WTC11 (cell line): ENCODE measurements around the gene VPS25. TPM values are rescaled to one million over a fixed set of nuclear protein-coding genes. Genes with fewer than 3 reads are reported as not detected.

Experiments
- ATAC-seq: fragments of 200-7000 bp; cut with Tn5 transposase; 2 replicates; pipeline ENCODE4 v1.10.0; 2021; ENCODE audit warnings: mild to moderate bottlenecking, moderate library complexity
- CTCF ChIA-PET: fragments of 300-600 bp; sonication (Branson Sonifier 250); formaldehyde crosslinking; loops from one replicate; lab custom pipeline; 2021; ENCODE audit warnings: antibody characterized with exemption; lab: Charles Lee
- POLR2A ChIA-PET: fragments of 350-600 bp; sonication (Branson Sonifier 250); formaldehyde crosslinking; loops from one replicate; lab custom pipeline; 2021; ENCODE audit warnings: antibody characterized with exemption; lab: Charles Lee
- DNase-seq: peaks from one replicate; pipeline ENCODE4 v3.0.0; 2021; ENCODE audit warnings: low spot score
- H3K27ac Mint-ChIP-seq: 2 replicates; pipeline ENCODE4 v1.8.0; 2021; ENCODE audit warnings: mixed read lengths
- H3K27me3 Mint-ChIP-seq: 2 replicates; pipeline ENCODE4 v1.8.0; 2021; ENCODE audit warnings: low read depth, mild to moderate bottlenecking, moderate library complexity, mixed read lengths
- H3K36me3 Mint-ChIP-seq: 2 replicates; pipeline ENCODE4 v1.8.0; 2021; ENCODE audit warnings: mixed read lengths
- H3K4me1 Mint-ChIP-seq: 2 replicates; pipeline ENCODE4 v1.8.0; 2022; ENCODE audit warnings: mixed read lengths
- H3K4me3 Mint-ChIP-seq: 2 replicates; pipeline ENCODE4 v1.8.0; 2021; ENCODE audit warnings: mild to moderate bottlenecking, moderate library complexity, mixed read lengths
- H3K9me3 Mint-ChIP-seq: 2 replicates; pipeline ENCODE4 v1.8.0; 2021; ENCODE audit warnings: mixed read lengths
- AFF4 ChIP-seq: sonication (generic); formaldehyde crosslinking; IDR thresholded peaks from 2 replicates; pipeline ENCODE4 v1.8.1; 2023; ENCODE audit warnings: mild to moderate bottlenecking, missing genetic modification reagents, borderline replicate concordance
- AR ChIP-seq: fragments of 250-450 bp; sonication (Bioruptor Pico); IDR thresholded peaks from 2 replicates; pipeline ENCODE4 v1.9.0; 2021; ENCODE audit warnings: mild to moderate bottlenecking
- ARID4B ChIP-seq: sonication (generic); formaldehyde crosslinking; IDR thresholded peaks from 2 replicates; pipeline ENCODE4 v1.8.0; 2023; ENCODE audit warnings: missing genetic modification reagents, mild to moderate bottlenecking, borderline replicate concordance
- CREB1 ChIP-seq: sonication (generic); formaldehyde crosslinking; IDR thresholded peaks from 2 replicates; pipeline ENCODE4 v1.8.0; 2023; ENCODE audit warnings: mild to moderate bottlenecking, missing genetic modification reagents
- CREM ChIP-seq: sonication (generic); formaldehyde crosslinking; IDR thresholded peaks from 2 replicates; pipeline ENCODE4 v1.8.1; 2022; ENCODE audit warnings: mild to moderate bottlenecking, missing genetic modification reagents, moderate library complexity
- FOXP1 ChIP-seq: sonication (generic); formaldehyde crosslinking; IDR thresholded peaks from 2 replicates; pipeline ENCODE4 v1.8.0; 2022; ENCODE audit warnings: missing genetic modification reagents, mild to moderate bottlenecking, moderate library complexity, borderline replicate concordance
- GRHL2 ChIP-seq: fragments of 250-450 bp; sonication (Bioruptor Pico); IDR thresholded peaks from 2 replicates; pipeline ENCODE4 v1.8.0; 2022; ENCODE audit warnings: mild to moderate bottlenecking, moderate library complexity; ENCODE audit not compliant: insufficient replicate concordance, severe bottlenecking
- NFYB ChIP-seq: sonication (generic); formaldehyde crosslinking; conservative IDR thresholded peaks from 2 replicates; pipeline ENCODE4 v1.8.0; 2022; ENCODE audit warnings: low read depth, missing genetic modification reagents
- OVOL2 ChIP-seq: fragments of 250-450 bp; sonication (Bioruptor Pico); IDR thresholded peaks from 2 replicates; pipeline ENCODE4 v1.9.0; 2021; ENCODE audit warnings: mild to moderate bottlenecking, borderline replicate concordance
- TP53 ChIP-seq: sonication (generic); formaldehyde crosslinking; IDR thresholded peaks from 2 replicates; pipeline ENCODE4 v1.8.1; 2023; ENCODE audit warnings: mild to moderate bottlenecking, missing genetic modification reagents
- ZBTB21 ChIP-seq: sonication (generic); formaldehyde crosslinking; IDR thresholded peaks from 2 replicates; pipeline ENCODE4 v1.8.1; 2023; ENCODE audit warnings: mild to moderate bottlenecking, missing genetic modification reagents, borderline replicate concordance
- total RNA-seq: library from RNA; stranded (reverse); gene quantifications from 3 replicates; pipeline ENCODE4 v1.2.3, GENCODE V29; 2021
- TF ChIP-seq, protein P1 (sequence below): fragments of 250-450 bp; sonication (Bioruptor Pico); IDR thresholded peaks from 2 replicates; pipeline ENCODE4 v1.9.0; 2021; ENCODE audit warnings: mild to moderate bottlenecking

Gene VPS25
- total RNA-seq, 1 experiment from 2014 or later = 98.6 TPM

GRCh38 chr17:42798011-42798382, 24.7 kb downstream of the VPS25 start:
- ATAC-seq (no peak), DNase-seq (no peak)
- peak overlapping the region; percentile 94 for H3K4me3 Mint-ChIP-seq
- TF ChIP-seq OVOL2 (CRISPR knock-in tag) (no peak), AFF4 (CRISPR knock-in tag) (no peak), TP53 (CRISPR knock-in tag) (no peak), NFYB (CRISPR knock-in tag) (no peak), FOXP1 (CRISPR knock-in tag) (no peak), ZBTB21 (CRISPR knock-in tag) (no peak), ARID4B (CRISPR knock-in tag) (no peak), GRHL2 (CRISPR knock-in tag) (no peak)
- TF ChIP-seq, protein P1, sequence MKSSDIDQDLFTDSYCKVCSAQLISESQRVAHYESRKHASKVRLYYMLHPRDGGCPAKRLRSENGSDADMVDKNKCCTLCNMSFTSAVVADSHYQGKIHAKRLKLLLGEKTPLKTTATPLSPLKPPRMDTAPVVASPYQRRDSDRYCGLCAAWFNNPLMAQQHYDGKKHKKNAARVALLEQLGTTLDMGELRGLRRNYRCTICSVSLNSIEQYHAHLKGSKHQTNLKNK (CRISPR knock-in tag) = no peak
- H3K27ac Mint-ChIP-seq = no peak overlapping the region
- POLR2A ChIA-PET = interaction anchor here (0.6 to 1.3 kb wide), 3 partner anchors 17 to 76 kb away, joined by 3 to 5 read pairs (median 3); partner anchors contain the start of genes VPS25 and WNK4
- H3K36me3 Mint-ChIP-seq = peaks cover 8% of the 10 kb centered on the region
- peaks cover 29% of the 10 kb centered on the region for H3K27me3 Mint-ChIP-seq
- H3K9me3 Mint-ChIP-seq = peaks cover 6% of the 10 kb centered on the region
- CTCF ChIA-PET = interaction anchor here (0.6 to 2.2 kb wide), 8 partner anchors 22 to 299 kb away, joined by 3 to 19 read pairs (median 4); partner anchors contain the start of genes BECN1, PLEKHH3 and RAMP2
- H3K4me1 Mint-ChIP-seq = peaks cover 6% of the 10 kb centered on the region; the same call in 1 of the 2 replicates

DNA sequence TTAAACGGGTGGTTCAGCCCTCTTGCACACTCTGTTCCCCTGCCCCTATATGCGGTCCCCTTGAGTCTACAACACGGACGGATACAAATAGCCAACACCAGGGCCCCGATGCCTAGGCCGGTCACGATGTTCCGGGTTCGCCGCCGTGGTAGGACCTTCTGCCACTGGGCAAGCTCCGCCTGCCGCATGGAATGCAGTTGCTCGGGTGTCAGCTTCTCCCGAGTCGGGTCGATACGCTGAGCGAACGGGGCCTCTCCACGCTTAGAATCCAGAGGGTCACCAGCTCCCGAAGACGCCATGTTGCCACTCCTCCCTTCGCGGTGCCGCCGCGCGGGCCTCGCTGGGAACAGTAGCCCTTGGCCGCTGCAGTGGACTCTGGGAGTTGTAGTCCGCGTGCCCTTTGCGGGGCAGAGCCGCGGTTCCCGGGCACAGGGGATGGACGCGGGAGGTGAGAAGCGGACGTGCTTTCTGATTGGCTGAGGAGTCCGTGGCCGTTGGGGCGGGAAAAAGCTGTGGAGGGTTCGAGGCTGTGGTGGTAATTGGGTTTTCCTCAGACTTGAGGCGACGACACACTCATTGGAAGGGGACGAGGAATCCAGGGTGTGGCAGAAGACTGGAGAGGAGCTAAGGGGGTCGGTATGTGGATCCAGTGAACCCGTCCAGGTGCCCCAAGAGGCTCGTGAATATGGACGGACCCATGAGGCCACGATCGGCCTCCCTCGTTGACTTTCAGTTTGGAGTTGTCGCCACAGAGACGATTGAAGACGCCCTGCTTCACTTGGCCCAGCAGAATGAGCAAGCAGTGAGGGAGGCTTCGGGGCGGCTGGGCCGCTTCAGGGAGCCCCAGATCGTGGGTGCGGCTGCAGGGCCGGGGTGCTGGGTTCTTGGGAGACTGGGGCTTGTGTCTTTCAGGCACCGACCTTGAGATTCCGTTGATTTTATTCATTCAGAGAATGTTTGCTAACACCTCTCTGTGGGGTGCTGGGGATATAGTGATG, 25.4 kb downstream of the VPS25 start, which contains the start of the genes CNTD1 and COA3:
Gene CNTD1, plus strand, starts transcription at position 479 of the 998 bp plus-strand sequence. Its CDS starts 207 bp downstream, at position 686.
Gene COA3, minus strand, starts transcription at position 322 of the 998 bp plus-strand sequence. Its CDS starts 23 bp downstream, at position 299.
- H3K36me3 Mint-ChIP-seq = peaks cover 8% of the 10 kb centered on the region
- H3K4me3 Mint-ChIP-seq = peak within 1 kb of the TSS; percentile 94
- H3K27ac Mint-ChIP-seq = no peak within 1 kb of the TSS; the same call in 1 of the 2 replicates
- ChIA-PET CTCF (interaction anchor here (0.6 to 2.2 kb wide), 9 partner anchors 21 to 298 kb away, joined by 3 to 19 read pairs (median 4); partner anchors contain the start of genes BECN1, PLEKHH3 and RAMP2), POLR2A (interaction anchor here (1.2 to 1.3 kb wide), 2 partner anchors 18 to 25 kb away, joined by 3 to 5 read pairs; partner anchors contain the start of genes VPS25 and WNK4)
- DNase-seq (peak; percentile 92), ATAC-seq (peak; percentile 99)
- H3K9me3 Mint-ChIP-seq = peaks cover 6% of the 10 kb centered on the region
- H3K27me3 Mint-ChIP-seq = peaks cover 29% of the 10 kb centered on the region
- H3K4me1 Mint-ChIP-seq = peaks cover 6% of the 10 kb centered on the region; the same call in 1 of the 2 replicates
- TF ChIP-seq CREM (0 out of 2 replicates have a peak, but pooled peaks have one; percentile 46), AR (CRISPR knock-in tag) (no peak), ARID4B (CRISPR knock-in tag) (peak; percentile 64), CREB1 (CRISPR knock-in tag) (peak; percentile 94)
